Sciatic nerve (tissue), 2 donors: ENCODE data around the gene MGAT4A. TPM values are rescaled to one million over a fixed set of nuclear protein-coding genes. Genes with fewer than 3 reads are reported as not detected.

Experiments used
- ATAC-seq: fragments of 200-7000 bp; cut with Tn5 transposase; one replicate; pipeline ENCODE4 v1.9.1; 2020; ENCODE audit warnings: mild to moderate bottlenecking, moderate library complexity
- DNase-seq: peaks from one replicate; pipeline ENCODE4 v3.0.0-alpha.2; 2020; ENCODE audit warnings: low spot score
- intact Hi-C: fragments of 100-400 bp; cut with DNase I; formaldehyde crosslinking; loops from one replicate; pipeline ENCODE4 v1.14.2; 2022
- total RNA-seq: library from RNA; stranded (reverse); fragmentation: NEBNext Ultra II Directional; extraction: Animal tissue kit (Norgen Biotek cat#: 25700); gene quantifications from one replicate; pipeline ENCODE4 v1.2.1, GENCODE V29; 2021
- donor health status: DM: no; HTN: no; CAD: no.
- donor health status: DM: no; HTN: no; CAD: no.

MGAT4A gene
- total RNA-seq, 1 donor from 2014 or later, result 46.0 TPM

- no peak for ATAC-seq
- DNase-seq, result no peak
- intact Hi-C loops, result no loop called here
These were observed 22.3 kb downstream of the MGAT4A start for GRCh38 chr2:98708396-98709186.

- DNase-seq, result no peak
- no peak for ATAC-seq
- intact Hi-C loops, result no loop called here
These were observed 24.3 kb downstream of the MGAT4A start for GRCh38 chr2:98706591-98706990.

- ATAC-seq, result no peak
- no peak for DNase-seq
- intact Hi-C loops, result no loop called here
These were observed 25.7 kb downstream of the MGAT4A start for GRCh38 chr2:98705333-98705617.

- ATAC-seq, result no peak
- intact Hi-C loops, result no loop called here
- DNase-seq, result no peak
These were observed 26.2 kb downstream of the MGAT4A start for GRCh38 chr2:98704499-98705332.

GRCh38 chr2:98703738-98704137 lies 27.2 kb downstream of the MGAT4A start:
- no peak for DNase-seq
- ATAC-seq, result no peak
- intact Hi-C loops, result no loop called here

DNA sequence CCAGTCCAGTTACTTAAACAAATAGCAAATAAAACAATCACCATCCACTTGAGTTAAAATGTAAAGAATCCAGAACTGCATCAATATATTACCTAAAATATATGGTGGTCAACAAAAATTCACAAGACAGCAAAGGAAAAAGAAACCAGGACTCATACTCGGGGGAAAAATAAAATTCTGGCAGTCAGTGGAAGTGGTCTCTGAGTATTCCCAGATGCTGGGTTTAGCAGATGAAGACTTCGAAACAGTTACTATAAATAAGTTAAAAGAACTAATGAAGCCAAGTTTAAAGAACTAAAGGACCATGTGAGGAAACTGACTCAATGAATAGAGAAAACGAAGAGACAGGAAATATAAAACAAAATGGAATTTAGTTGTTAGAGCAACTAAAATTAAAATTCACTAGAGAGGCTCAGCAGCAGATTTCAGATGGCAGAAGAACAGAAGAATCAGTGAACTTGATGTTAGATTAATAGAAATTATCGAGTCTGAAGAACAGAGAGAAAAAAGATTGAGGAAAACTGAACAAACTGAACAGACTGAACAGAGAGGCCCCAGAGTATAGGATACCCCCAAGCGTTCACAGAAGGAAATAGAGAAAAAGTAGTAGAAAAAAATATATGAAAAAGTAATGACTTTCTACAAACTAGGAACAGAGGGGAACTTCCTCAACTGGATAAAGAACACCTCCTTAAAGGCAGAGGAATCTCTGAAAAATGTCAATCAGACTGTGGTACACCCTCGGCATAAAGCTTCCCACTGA lies 27.9 kb downstream of the MGAT4A start:
- DNase-seq, result no peak
- peak; percentile 56 for ATAC-seq

DNA sequence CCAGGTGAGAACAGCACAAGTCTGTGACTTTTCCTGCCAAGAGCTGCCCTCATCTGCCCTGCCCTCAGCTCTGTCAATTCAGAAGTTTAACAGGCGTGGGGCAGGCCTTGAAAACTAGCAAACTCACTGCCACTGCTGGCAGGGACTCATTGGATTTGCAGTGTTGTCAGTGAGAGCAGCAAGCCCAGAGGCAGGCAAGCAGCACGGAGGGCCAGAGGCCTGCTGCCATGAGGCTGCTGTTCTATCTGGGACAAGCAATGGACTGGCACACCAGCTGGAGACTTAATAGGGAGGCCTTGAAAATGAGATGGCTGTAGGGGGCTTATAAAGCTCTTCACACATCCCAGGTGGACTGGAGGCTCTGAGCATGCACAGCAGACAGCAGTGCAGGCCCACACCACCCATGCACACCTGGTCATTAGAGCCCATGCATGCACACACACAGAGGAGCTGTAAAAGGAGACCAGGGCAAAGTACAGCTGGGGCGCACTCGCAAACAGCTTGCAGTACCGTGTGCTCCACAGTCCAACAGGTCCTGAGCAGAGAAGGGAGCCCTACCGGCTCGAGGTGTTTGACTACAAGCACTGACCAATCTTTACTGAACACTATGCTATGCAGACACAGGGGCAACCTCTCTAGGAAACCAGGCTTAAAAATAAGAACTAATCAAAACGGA lies 28.7 kb downstream of the MGAT4A start:
- ATAC-seq (peak; percentile 59), DNase-seq (no peak)
- intact Hi-C loops, result no loop called here

More for the DNA sequence above, 27.9 kb downstream of the MGAT4A start:
- intact Hi-C loops, result no loop called here

GRCh38 chr2:98701230-98701629 lies 29.7 kb downstream of the MGAT4A start:
- intact Hi-C loops, result no loop called here
- peak; percentile 78 for ATAC-seq
- DNase-seq, result no peak

GRCh38 chr2:98698896-98699295 lies 32.0 kb downstream of the MGAT4A start:
- no peak for ATAC-seq
- no peak for DNase-seq
- intact Hi-C loops, result no loop called here

DNA sequence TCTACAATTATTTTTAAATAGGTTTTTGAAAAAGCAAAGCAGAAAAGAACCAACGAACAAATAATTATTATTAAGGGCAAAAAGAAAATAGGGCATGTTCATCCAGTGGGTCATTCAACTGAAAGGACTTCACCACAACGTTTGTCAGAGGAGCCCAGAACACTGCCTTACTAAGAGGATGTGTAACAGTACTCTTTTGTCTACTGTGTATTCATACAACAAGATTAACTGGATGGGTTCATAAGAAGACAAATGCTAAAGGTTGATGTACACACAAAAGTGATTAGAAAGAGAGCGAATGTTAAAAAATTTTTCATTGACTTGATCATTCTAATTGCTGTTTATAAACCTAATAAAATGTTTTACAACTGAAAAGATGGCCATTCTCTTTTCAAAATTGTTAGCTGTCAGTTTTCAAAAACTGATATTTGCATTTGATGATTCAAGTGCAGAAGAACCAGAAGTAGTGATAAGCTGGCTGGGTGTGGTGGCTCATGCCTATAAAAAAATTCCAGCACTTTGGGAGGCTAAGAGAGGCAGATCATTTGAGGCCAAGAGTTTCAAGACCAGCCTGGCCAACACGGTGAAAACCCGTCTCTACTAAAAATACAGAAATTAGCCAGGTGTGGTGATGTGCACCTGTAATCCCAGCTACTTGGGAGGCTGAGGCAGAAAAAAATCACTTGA lies 33.1 kb downstream of the MGAT4A start:
- intact Hi-C loops, result no loop called here
- no peak for DNase-seq
- ATAC-seq, result no peak

- DNase-seq (no peak), ATAC-seq (no peak)
- intact Hi-C loops, result no loop called here
These were observed 34.7 kb downstream of the MGAT4A start for GRCh38 chr2:98696200-98696599.

- intact Hi-C loops, result no loop called here
- ATAC-seq (no peak), DNase-seq (no peak)
These were observed 35.7 kb downstream of the MGAT4A start for GRCh38 chr2:98695255-98695654.

- intact Hi-C loops, result no loop called here
- no peak for ATAC-seq
- no peak for DNase-seq
These were observed 37.5 kb downstream of the MGAT4A start for GRCh38 chr2:98693477-98693876.

DNA sequence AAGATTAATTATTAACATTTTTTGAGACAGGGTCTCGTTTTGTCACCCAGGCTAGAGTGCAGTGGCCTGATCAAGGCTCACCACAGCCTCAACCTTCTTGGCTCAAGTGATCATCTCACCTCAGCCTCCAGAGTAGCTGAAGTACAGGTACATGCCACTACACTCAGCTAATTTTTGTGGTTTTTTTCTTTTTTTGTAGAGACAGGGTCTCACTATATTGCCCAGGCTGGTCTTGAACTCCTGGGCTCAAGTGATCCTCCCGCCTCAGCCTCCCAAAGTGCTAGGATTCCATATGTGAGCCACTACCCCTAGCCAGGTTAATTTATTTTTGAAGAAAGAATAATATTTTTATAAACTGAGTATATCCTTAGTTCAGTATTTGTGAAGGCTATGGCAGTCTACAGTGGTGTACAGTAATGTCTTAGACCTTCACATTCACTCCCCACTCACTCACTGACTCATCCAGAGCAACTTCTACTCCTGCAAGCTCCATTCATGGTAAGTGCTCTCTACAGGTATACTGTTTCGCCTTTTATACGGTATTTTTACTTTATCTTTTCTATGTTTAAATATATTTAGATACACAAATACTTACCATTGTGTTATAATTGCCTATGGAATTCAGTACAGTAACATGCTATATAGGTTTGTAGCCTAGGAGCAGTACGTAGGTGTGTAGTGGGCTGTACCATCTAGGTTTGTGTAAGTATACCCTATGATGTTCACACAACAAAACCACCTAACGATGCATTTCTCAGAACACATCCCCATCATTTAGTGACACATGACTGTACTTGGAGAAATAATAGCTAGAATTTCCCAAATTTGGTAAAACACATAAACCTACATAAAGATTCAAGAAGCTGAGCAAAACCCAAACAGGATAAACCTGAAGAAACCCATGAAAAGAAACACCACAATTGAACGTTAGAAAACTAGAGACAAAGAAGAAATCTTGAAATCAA lies 38.6 kb downstream of the MGAT4A start:
- intact Hi-C loops, result no loop called here
- no peak for ATAC-seq

DNA sequence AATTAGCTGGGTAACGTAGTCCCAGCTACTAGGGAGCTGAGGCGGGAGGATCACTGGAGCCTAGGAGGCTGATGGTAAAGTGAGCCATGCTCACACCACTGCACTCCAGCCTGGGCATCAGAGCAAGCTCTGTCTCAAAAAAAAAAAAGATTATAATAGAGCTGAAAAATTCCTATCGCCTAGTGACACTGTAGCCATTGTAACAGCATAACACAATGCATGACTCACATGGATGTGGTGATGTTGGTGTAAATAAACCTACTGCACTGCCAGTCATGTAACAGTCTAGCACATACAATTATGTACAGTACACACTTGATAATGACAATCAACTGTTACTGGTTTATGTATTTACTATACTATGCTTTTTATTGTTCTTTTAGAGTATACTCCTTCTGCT lies 39.6 kb downstream of the MGAT4A start:
- intact Hi-C loops, result no loop called here
- no peak for ATAC-seq
- DNase-seq, result no peak

More for the DNA sequence above, 38.6 kb downstream of the MGAT4A start:
- DNase-seq, result no peak

GRCh38 chr2:98685930-98686887 lies 44.7 kb downstream of the MGAT4A start:
- ATAC-seq, result no peak
- intact Hi-C loops, result no loop called here
- DNase-seq, result no peak

- ATAC-seq, result no peak
- DNase-seq, result no peak
- intact Hi-C loops, result no loop called here
These were observed 47.2 kb downstream of the MGAT4A start for GRCh38 chr2:98683728-98684127.
